GM20000 (cell line): Measurements from ENCODE around the gene PPP1R12B.
A peak's percentile ranks its signal among the peaks of the same experiment; 100 is the strongest.
"Not testable (repeated sequence)": the region's sequence is repeated elsewhere in the genome, so short reads cannot be mapped to it uniquely, and the experiment has no call there.

Experiments
- DNase-seq: peaks from one replicate; pipeline ENCODE4 v3.0.0; 2012; ENCODE audit warnings: low spot score
- CTCF ChIP-seq: IDR thresholded peaks from 2 replicates; pipeline ENCODE4 v1.5.1; 2012; ENCODE audit warnings: mild to moderate bottlenecking, control low read depth; ENCODE audit errors: extremely low read depth, missing control alignments

Gene PPP1R12B

GRCh38 chr1:202349206-202349928, 868 bp downstream of the PPP1R12B start:
- TF ChIP-seq CTCF, result no peak
- peak; percentile 17 for DNase-seq

GRCh38 chr1:202351725-202352124, 3.2 kb downstream of the PPP1R12B start:
- TF ChIP-seq CTCF, result no peak

GRCh38 chr1:202352583-202353197, 4.2 kb downstream of the PPP1R12B start:
- not testable (repeated sequence) for DNase-seq

More at GRCh38 chr1:202351725-202352124, 3.2 kb downstream of the PPP1R12B start:
- no peak for DNase-seq

- no peak for DNase-seq
- TF ChIP-seq CTCF, result no peak
These were observed 7.5 kb downstream of the PPP1R12B start for GRCh38 chr1:202355944-202356553.

- DNase-seq, result no peak
These were observed 9.0 kb downstream of the PPP1R12B start for GRCh38 chr1:202357506-202357905.

GRCh38 chr1:202361224-202361623, 12.7 kb downstream of the PPP1R12B start:
- no peak for TF ChIP-seq CTCF

More at GRCh38 chr1:202357506-202357905, 9.0 kb downstream of the PPP1R12B start:
- TF ChIP-seq CTCF, result no peak

GRCh38 chr1:202361701-202362100, 13.2 kb downstream of the PPP1R12B start:
- TF ChIP-seq CTCF, result no peak
- DNase-seq, result no peak

More at GRCh38 chr1:202361224-202361623, 12.7 kb downstream of the PPP1R12B start:
- no peak for DNase-seq
